Measurements from ENCODE around the gene KCNC4.

KCNC4 gene

GRCh38 chr1:110205591-110206155 lies 4.4 kb upstream of the KCNC4 start:
- Histone ChIP-seq H3K27ac (ENCODE audit: low read depth, low read length) (no peak overlapping the region), H3K36me3 (ENCODE audit: insufficient read depth, low read length) (no peaks in the 10 kb centered on the region), H3K4me3 (ENCODE audit: low read depth in 1 of 2, low read length in 2 of 2) (no peak overlapping the region), H3K4me1 (ENCODE audit: insufficient read depth, low read length) (no peaks in the 10 kb centered on the region), H3K27me3 (ENCODE audit: control insufficient read depth in 1 of 2, insufficient read depth in 2 of 2, low read length in 2 of 2) (no peaks in the 10 kb centered on the region), H3K9ac (ENCODE audit: low read length) (no peak overlapping the region), H3K9me3 (ENCODE audit: low read length) (no peaks in the 10 kb centered on the region)

GRCh38 chr1:110206261-110206920 lies 3.7 kb upstream of the KCNC4 start:
- no peaks in the 10 kb centered on the region for H3K9me3 ChIP-seq (ENCODE audit: low read length)
- no peaks in the 10 kb centered on the region for H3K4me1 ChIP-seq (ENCODE audit: insufficient read depth, low read length)
- no peak overlapping the region for H3K27ac ChIP-seq (ENCODE audit: low read depth, low read length)
- no peak overlapping the region for H3K4me3 ChIP-seq (ENCODE audit: low read depth in 1 of 2, low read length in 2 of 2)
- H3K27me3 ChIP-seq (ENCODE audit: control insufficient read depth in 1 of 2, insufficient read depth in 2 of 2, low read length in 2 of 2) = peaks cover 0 to 6% of the 10 kb centered on the region in 2 donors
- H3K36me3 ChIP-seq (ENCODE audit: insufficient read depth, low read length) = no peaks in the 10 kb centered on the region
- no peak overlapping the region for H3K9ac ChIP-seq (ENCODE audit: low read length)

- no peak overlapping the region for H3K9ac ChIP-seq (ENCODE audit: low read length)
- H3K4me1 ChIP-seq (ENCODE audit: insufficient read depth, low read length) = no peaks in the 10 kb centered on the region
- H3K27me3 ChIP-seq (ENCODE audit: control insufficient read depth in 1 of 2, insufficient read depth in 2 of 2, low read length in 2 of 2) = peaks cover 0 to 16% of the 10 kb centered on the region in 2 donors
- no peak overlapping the region for H3K4me3 ChIP-seq (ENCODE audit: low read depth in 1 of 2, low read length in 2 of 2)
- H3K36me3 ChIP-seq (ENCODE audit: insufficient read depth, low read length) = no peaks in the 10 kb centered on the region
- H3K27ac ChIP-seq (ENCODE audit: low read depth, low read length) = no peak overlapping the region
- H3K9me3 ChIP-seq (ENCODE audit: low read length) = no peaks in the 10 kb centered on the region
Observed at GRCh38 chr1:110207831-110208230, 2.3 kb upstream of the KCNC4 start.

- H3K9me3 ChIP-seq (ENCODE audit: low read length) = no peaks in the 10 kb centered on the region
- H3K27ac ChIP-seq (ENCODE audit: low read depth, low read length) = no peak overlapping the region
- no peaks in the 10 kb centered on the region for H3K36me3 ChIP-seq (ENCODE audit: insufficient read depth, low read length)
- no peaks in the 10 kb centered on the region for H3K4me1 ChIP-seq (ENCODE audit: insufficient read depth, low read length)
- H3K9ac ChIP-seq (ENCODE audit: low read length) = no peak overlapping the region
- H3K27me3 ChIP-seq (ENCODE audit: control insufficient read depth in 1 of 2, insufficient read depth in 2 of 2, low read length in 2 of 2) = peaks cover 0 to 16% of the 10 kb centered on the region in 2 donors
- peak overlapping the region; percentile 64 to 72 for H3K4me3 ChIP-seq (ENCODE audit: low read depth in 1 of 2, low read length in 2 of 2)
Observed at GRCh38 chr1:110208916-110209645, 1.0 kb upstream of the KCNC4 start.

GRCh38 chr1:110210604-110211495 lies 736 bp downstream of the KCNC4 start:
- H3K4me3 ChIP-seq (ENCODE audit: low read depth in 1 of 2, low read length in 2 of 2) = peak overlapping the region; percentile 53 to 72
- no peaks in the 10 kb centered on the region for H3K4me1 ChIP-seq (ENCODE audit: insufficient read depth, low read length)
- H3K36me3 ChIP-seq (ENCODE audit: insufficient read depth, low read length) = no peaks in the 10 kb centered on the region
- H3K9me3 ChIP-seq (ENCODE audit: low read length) = no peaks in the 10 kb centered on the region
- no peak overlapping the region for H3K27ac ChIP-seq (ENCODE audit: low read depth, low read length)
- peaks cover 0 to 16% of the 10 kb centered on the region in 2 donors for H3K27me3 ChIP-seq (ENCODE audit: control insufficient read depth in 1 of 2, insufficient read depth in 2 of 2, low read length in 2 of 2)
- no peak overlapping the region for H3K9ac ChIP-seq (ENCODE audit: low read length)

- peaks cover 0 to 16% of the 10 kb centered on the region in 2 donors for H3K27me3 ChIP-seq (ENCODE audit: control insufficient read depth in 1 of 2, insufficient read depth in 2 of 2, low read length in 2 of 2)
- H3K4me1 ChIP-seq (ENCODE audit: insufficient read depth, low read length) = no peaks in the 10 kb centered on the region
- no peak overlapping the region for H3K27ac ChIP-seq (ENCODE audit: low read depth, low read length)
- no peak overlapping the region for H3K9ac ChIP-seq (ENCODE audit: low read length)
- no peaks in the 10 kb centered on the region for H3K36me3 ChIP-seq (ENCODE audit: insufficient read depth, low read length)
- H3K9me3 ChIP-seq (ENCODE audit: low read length) = no peaks in the 10 kb centered on the region
- H3K4me3 ChIP-seq (ENCODE audit: low read depth in 1 of 2, low read length in 2 of 2) = peak overlapping the region; percentile 53 to 72
Observed at GRCh38 chr1:110211496-110212168, 1.5 kb downstream of the KCNC4 start.

- Histone ChIP-seq H3K4me1 (ENCODE audit: insufficient read depth, low read length) (no peaks in the 10 kb centered on the region), H3K27me3 (ENCODE audit: control insufficient read depth in 1 of 2, insufficient read depth in 2 of 2, low read length in 2 of 2) (peaks cover 0 to 16% of the 10 kb centered on the region in 2 donors), H3K4me3 (ENCODE audit: low read depth in 1 of 2, low read length in 2 of 2) (no peak overlapping the region), H3K36me3 (ENCODE audit: insufficient read depth, low read length) (no peaks in the 10 kb centered on the region), H3K9me3 (ENCODE audit: low read length) (no peaks in the 10 kb centered on the region), H3K27ac (ENCODE audit: low read depth, low read length) (no peak overlapping the region), H3K9ac (ENCODE audit: low read length) (no peak overlapping the region)
Observed at GRCh38 chr1:110212169-110213142, 2.3 kb downstream of the KCNC4 start.

- Histone ChIP-seq H3K36me3 (ENCODE audit: insufficient read depth, low read length) (no peaks in the 10 kb centered on the region), H3K9me3 (ENCODE audit: low read length) (no peaks in the 10 kb centered on the region), H3K27ac (ENCODE audit: low read depth, low read length) (no peak overlapping the region), H3K9ac (ENCODE audit: low read length) (no peak overlapping the region), H3K4me3 (ENCODE audit: low read depth in 1 of 2, low read length in 2 of 2) (no peak overlapping the region), H3K27me3 (ENCODE audit: control insufficient read depth in 1 of 2, insufficient read depth in 2 of 2, low read length in 2 of 2) (peaks cover 0 to 16% of the 10 kb centered on the region in 2 donors), H3K4me1 (ENCODE audit: insufficient read depth, low read length) (no peaks in the 10 kb centered on the region)
Observed at GRCh38 chr1:110213143-110213540, 3.0 kb downstream of the KCNC4 start.

- Histone ChIP-seq H3K27ac (ENCODE audit: low read depth, low read length) (no peak overlapping the region), H3K4me3 (ENCODE audit: low read depth in 1 of 2, low read length in 2 of 2) (no peak overlapping the region), H3K36me3 (ENCODE audit: insufficient read depth, low read length) (no peaks in the 10 kb centered on the region), H3K9ac (ENCODE audit: low read length) (no peak overlapping the region), H3K4me1 (ENCODE audit: insufficient read depth, low read length) (no peaks in the 10 kb centered on the region), H3K9me3 (ENCODE audit: low read length) (no peaks in the 10 kb centered on the region), H3K27me3 (ENCODE audit: control insufficient read depth in 1 of 2, insufficient read depth in 2 of 2, low read length in 2 of 2) (peaks cover 0 to 16% of the 10 kb centered on the region in 2 donors)
Observed at GRCh38 chr1:110214454-110215404, 4.6 kb downstream of the KCNC4 start.
